H1 (cell line): ENCODE data around the gene TLE1. TPM values are rescaled to one million over a fixed set of nuclear protein-coding genes. Genes with fewer than 3 reads are reported as not detected.

Experiments
- CBX5 ChIP-seq: fragments of 300-800, 300-1000 bp; sonication (generic); IDR thresholded peaks from 2 replicates; pipeline ENCODE4 v1.7.1; 2016; ENCODE audit warnings: antibody characterized with exemption, low read length, low read depth
- EGR1 ChIP-seq: IDR thresholded peaks from 2 replicates; pipeline ENCODE4 v1.6.1; 2011; ENCODE audit warnings: low read depth, low read length, borderline replicate concordance
- TAF1 ChIP-seq: IDR thresholded peaks from 2 replicates; pipeline ENCODE4 v1.6.1; 2011; ENCODE audit warnings: mild to moderate bottlenecking, low read depth, low read length
- TCF12 ChIP-seq: IDR thresholded peaks from 2 replicates; pipeline ENCODE4 v1.6.1; 2011; ENCODE audit warnings: low read depth, mild to moderate bottlenecking, low read length
- polyA plus RNA-seq, 7 experiments: library from polyadenylated mRNA; depleted of rRNA in 3 of 7; stranded (reverse) in 5 of 7; unstranded in 2 of 7; fragments of >200 nt in 5 of 7; fragments of 200-250 nt in 2 of 7; gene quantifications; 1 replicate in 5 of 7; 2 replicates in 1 of 7; 4 replicates in 1 of 7; pipeline versions ENCODE4 v1.2.1 to v1.2.3, GENCODE V29; 2011 to 2013; ENCODE audit warnings: missing spikeins in 2 of 7, mixed read lengths in 2 of 7
- total RNA-seq: library from RNA; stranded (reverse); fragmentation: NEBNext Ultra II Directional; extraction: Animal tissue kit (Norgen Biotek cat#: 25700); gene quantifications from 2 replicates; pipeline ENCODE4 v1.2.1, GENCODE V29; 2021

Gene TLE1
- total and polyA plus RNA-seq, 2 of the 8 experiments (the other 6 are each of a cell fraction or from before 2014, with no cell fraction given), result 81.8 to 91.6 TPM

DNA sequence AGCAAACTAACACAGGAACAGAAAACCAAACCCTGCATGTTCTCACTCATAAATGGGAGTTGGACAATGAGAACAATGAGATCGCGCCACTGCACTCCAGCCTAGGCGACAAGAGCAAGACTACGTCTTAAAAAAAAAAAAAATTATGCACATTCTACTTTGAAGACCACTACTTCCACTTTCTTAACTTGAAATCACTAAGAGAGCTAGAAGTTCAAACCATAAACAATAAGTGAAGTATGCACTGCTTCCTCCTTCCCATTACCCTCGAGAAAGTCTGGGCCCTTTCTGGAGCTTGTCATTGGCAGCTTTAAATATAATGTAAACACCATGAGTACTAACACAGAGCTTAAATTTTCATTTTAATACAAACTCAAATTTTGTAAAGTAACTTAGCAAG is 94.9 kb downstream of the TLE1 start (continued):
- TF ChIP-seq EGR1, result no peak
- TF ChIP-seq TCF12, result no peak
- no peak for TF ChIP-seq TAF1
- no peak for TF ChIP-seq CBX5
- TF ChIP-seq, all 59 proteins: peak for 0
